ENCODE results near the gene GPRIN3. TPM values are rescaled to one million over a fixed set of nuclear protein-coding genes. Genes with fewer than 3 reads are reported as not detected.

Gene GPRIN3
- total and polyA plus RNA-seq, 10 of the 15 experiments (the other 5 are each of a cell fraction or from before 2014, with no cell fraction given) = under 0.01 to 0.05 (median 0.01) TPM; not detected in 6

DNA sequence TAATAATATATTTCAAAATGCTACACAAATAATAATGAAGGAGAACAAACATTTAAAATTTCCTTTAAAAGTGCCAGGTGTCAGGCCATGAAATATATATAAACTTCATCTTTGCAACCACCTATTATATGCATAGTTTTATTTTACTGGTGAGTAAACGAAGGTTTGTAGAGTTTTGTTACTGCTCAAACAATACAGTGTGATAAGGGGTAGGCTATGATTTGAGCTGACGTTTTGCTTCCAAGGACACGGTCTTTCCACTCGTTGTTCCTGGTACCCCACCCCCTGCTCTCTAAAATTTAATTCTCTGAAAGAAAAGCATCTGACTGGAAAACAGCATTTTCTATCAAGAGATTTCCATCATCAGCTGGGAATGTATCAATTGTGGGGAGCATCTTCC is 27.2 kb upstream of the GPRIN3 start (continued):
- TF ChIP-seq MLLT1 (IDR thresholded peaks at IDR 0.05) = no peak
- TF ChIP-seq NFYA (IDR thresholded peaks at IDR 0.05; ENCODE audit: borderline replicate concordance, low read depth, low read length) = no peak
- TF ChIP-seq MTA2 (IDR thresholded peaks at IDR 0.05; ENCODE audit: low read depth) = no peak
- TF ChIP-seq, protein P1, sequence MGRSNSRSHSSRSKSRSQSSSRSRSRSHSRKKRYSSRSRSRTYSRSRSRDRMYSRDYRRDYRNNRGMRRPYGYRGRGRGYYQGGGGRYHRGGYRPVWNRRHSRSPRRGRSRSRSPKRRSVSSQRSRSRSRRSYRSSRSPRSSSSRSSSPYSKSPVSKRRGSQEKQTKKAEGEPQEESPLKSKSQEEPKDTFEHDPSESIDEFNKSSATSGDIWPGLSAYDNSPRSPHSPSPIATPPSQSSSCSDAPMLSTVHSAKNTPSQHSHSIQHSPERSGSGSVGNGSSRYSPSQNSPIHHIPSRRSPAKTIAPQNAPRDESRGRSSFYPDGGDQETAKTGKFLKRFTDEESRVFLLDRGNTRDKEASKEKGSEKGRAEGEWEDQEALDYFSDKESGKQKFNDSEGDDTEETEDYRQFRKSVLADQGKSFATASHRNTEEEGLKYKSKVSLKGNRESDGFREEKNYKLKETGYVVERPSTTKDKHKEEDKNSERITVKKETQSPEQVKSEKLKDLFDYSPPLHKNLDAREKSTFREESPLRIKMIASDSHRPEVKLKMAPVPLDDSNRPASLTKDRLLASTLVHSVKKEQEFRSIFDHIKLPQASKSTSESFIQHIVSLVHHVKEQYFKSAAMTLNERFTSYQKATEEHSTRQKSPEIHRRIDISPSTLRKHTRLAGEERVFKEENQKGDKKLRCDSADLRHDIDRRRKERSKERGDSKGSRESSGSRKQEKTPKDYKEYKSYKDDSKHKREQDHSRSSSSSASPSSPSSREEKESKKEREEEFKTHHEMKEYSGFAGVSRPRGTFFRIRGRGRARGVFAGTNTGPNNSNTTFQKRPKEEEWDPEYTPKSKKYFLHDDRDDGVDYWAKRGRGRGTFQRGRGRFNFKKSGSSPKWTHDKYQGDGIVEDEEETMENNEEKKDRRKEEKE (IDR thresholded peaks at IDR 0.05) = no peak
- no peak for TF ChIP-seq STAT3 (IDR thresholded peaks at IDR 0.05; ENCODE audit: low read depth, low read length)
- TF ChIP-seq NR2C1 (IDR thresholded peaks at IDR 0.05) = no peak
- no peak for TF ChIP-seq SRF (IDR thresholded peaks at IDR 0.05; ENCODE audit: low read depth in 2 of 2, low read length in 2 of 2)
- no peak for TF ChIP-seq GABPA (IDR thresholded peaks at IDR 0.05; ENCODE audit: low read depth)
- no peak for TF ChIP-seq PML (IDR thresholded peaks at IDR 0.05; ENCODE audit: low read length)

GRCh38 chr4:89334311-89334710 is 26.7 kb upstream of the GPRIN3 start:
- H3K27ac ChIP-seq (ENCODE audit: control insufficient read depth, insufficient read depth) = no peak overlapping the region
- FAIRE-seq = no peak

More at GRCh38 chr4:89334311-89334710, 26.7 kb upstream of the GPRIN3 start:
- in situ Hi-C loops (cut with MboI) = no loop called here
- no peak overlapping the region for H2AFZ ChIP-seq (ENCODE audit: control insufficient read depth, low read depth, low read length)
- no peaks in the 10 kb centered on the region for H3K27me3 ChIP-seq (replicated peaks in 1 of 2; ENCODE audit: control insufficient read depth in 2 of 2, insufficient read depth in 2 of 2, low read length in 1 of 2)
- intact Hi-C loops (cut with micrococcal nuclease; ENCODE audit: unreplicated experiment) = no loop called here
- ChIA-PET POLR2A (no interaction called here), CTCF (interaction anchor here (1.2 kb wide), 1 partner anchor 8 kb away, joined by 3 read pairs; no protein-coding TSS in a partner anchor), RAD21 (ENCODE audit: unreplicated experiment) (no interaction called here), SMC1A (ENCODE audit: uncharacterized antibody, unreplicated experiment) (interaction anchor here (0.6 to 1.0 kb wide), 3 partner anchors 9 to 539 kb away, joined by 3 to 5 read pairs (median 3); no protein-coding TSS in a partner anchor)
- H4K20me1 ChIP-seq (ENCODE audit: control insufficient read depth, insufficient read depth) = no peaks in the 10 kb centered on the region
- H3K36me3 ChIP-seq (ENCODE audit: control insufficient read depth in 2 of 2, insufficient read depth in 2 of 2, low read length in 1 of 2) = no peaks in the 10 kb centered on the region
- BruUV-seq (replicated peaks) = no TSS peak
- H3K9me3 ChIP-seq (replicated peaks; ENCODE audit: control insufficient read depth, insufficient read depth, low read length) = no peaks in the 10 kb centered on the region
- no peaks in the 10 kb centered on the region for H3K79me2 ChIP-seq (ENCODE audit: control insufficient read depth, insufficient read depth, low read length)
- no peak overlapping the region for H3K9ac ChIP-seq (ENCODE audit: control insufficient read depth, insufficient read depth, low read length)
- no peak for ATAC-seq
- no peak for DNase-seq (ENCODE audit: low read depth, low spot score)
- no peaks in the 10 kb centered on the region for H3K4me1 ChIP-seq (ENCODE audit: control insufficient read depth, insufficient read depth, low read length)
- no peak overlapping the region for H3K4me3 ChIP-seq
- TF ChIP-seq RAD21 (IDR thresholded peaks at IDR 0.05; ENCODE audit: insufficient read depth, low read depth, low read length) (no peak), ZNF217 (IDR thresholded peaks at IDR 0.05) (no peak)
- TF ChIP-seq, protein P2, sequence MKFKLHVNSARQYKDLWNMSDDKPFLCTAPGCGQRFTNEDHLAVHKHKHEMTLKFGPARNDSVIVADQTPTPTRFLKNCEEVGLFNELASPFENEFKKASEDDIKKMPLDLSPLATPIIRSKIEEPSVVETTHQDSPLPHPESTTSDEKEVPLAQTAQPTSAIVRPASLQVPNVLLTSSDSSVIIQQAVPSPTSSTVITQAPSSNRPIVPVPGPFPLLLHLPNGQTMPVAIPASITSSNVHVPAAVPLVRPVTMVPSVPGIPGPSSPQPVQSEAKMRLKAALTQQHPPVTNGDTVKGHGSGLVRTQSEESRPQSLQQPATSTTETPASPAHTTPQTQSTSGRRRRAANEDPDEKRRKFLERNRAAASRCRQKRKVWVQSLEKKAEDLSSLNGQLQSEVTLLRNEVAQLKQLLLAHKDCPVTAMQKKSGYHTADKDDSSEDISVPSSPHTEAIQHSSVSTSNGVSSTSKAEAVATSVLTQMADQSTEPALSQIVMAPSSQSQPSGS (IDR thresholded peaks at IDR 0.05; ENCODE audit: low read length) = no peak
- no peak overlapping the region for H3K4me2 ChIP-seq (ENCODE audit: control insufficient read depth, insufficient read depth)
